Measurements from ENCODE around the gene NOLC1.

DNA sequence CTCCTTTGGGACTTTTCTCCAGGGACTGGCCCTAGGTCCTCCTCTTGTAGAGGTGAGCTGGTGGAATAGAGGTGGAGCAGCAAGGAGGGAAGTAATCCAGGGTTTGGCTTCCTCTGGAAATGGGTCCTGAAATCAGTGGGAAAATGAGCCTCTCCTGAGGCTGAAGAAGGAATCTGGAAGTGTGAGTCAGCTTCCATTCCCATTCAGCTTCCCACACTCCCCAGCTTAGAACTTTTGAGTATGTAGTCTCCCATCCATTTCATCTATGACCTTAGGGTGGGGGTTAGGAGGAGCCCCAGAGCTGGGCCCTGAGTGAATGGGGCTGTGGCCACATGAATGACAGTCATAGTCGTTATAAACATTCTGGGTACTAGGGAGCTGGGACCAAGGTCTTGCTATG lies 49.8 kb upstream of the NOLC1 start:
- TF ChIP-seq, protein P1, sequence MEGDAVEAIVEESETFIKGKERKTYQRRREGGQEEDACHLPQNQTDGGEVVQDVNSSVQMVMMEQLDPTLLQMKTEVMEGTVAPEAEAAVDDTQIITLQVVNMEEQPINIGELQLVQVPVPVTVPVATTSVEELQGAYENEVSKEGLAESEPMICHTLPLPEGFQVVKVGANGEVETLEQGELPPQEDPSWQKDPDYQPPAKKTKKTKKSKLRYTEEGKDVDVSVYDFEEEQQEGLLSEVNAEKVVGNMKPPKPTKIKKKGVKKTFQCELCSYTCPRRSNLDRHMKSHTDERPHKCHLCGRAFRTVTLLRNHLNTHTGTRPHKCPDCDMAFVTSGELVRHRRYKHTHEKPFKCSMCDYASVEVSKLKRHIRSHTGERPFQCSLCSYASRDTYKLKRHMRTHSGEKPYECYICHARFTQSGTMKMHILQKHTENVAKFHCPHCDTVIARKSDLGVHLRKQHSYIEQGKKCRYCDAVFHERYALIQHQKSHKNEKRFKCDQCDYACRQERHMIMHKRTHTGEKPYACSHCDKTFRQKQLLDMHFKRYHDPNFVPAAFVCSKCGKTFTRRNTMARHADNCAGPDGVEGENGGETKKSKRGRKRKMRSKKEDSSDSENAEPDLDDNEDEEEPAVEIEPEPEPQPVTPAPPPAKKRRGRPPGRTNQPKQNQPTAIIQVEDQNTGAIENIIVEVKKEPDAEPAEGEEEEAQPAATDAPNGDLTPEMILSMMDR (IDR thresholded peaks at IDR 0.05; ENCODE audit: poor library complexity): no peak
- TF ChIP-seq EZH2 (IDR thresholded peaks at IDR 0.05; ENCODE audit: borderline replicate concordance): no peak
